Fibroblast of skin of abdomen (primary cell): ENCODE measurements around the gene BIRC5.
A peak's percentile ranks its signal among the peaks of the same experiment; 100 is the strongest.
"Not testable (repeated sequence)": the region's sequence is repeated elsewhere in the genome, so short reads cannot be mapped to it uniquely, and the experiment has no call there.

Experiments
- DNase-seq: peaks from one replicate; pipeline ENCODE4 v3.0.0-alpha.2; 2013

The BIRC5 gene

GRCh38 chr17:78240839-78241238, 26.8 kb downstream of the BIRC5 start:
- no peak for DNase-seq

GRCh38 chr17:78241277-78242023, 27.4 kb downstream of the BIRC5 start:
- peak; percentile 35 for DNase-seq

GRCh38 chr17:78242024-78242742, 28.1 kb downstream of the BIRC5 start:
- peak; percentile 49 for DNase-seq

- no peak for DNase-seq
These were observed 33.3 kb downstream of the BIRC5 start for GRCh38 chr17:78247304-78247703.

- no peak for DNase-seq
These were observed 34.2 kb downstream of the BIRC5 start for GRCh38 chr17:78248051-78248914.

GRCh38 chr17:78249074-78249817, 35.2 kb downstream of the BIRC5 start:
- no peak for DNase-seq

- no peak for DNase-seq
These were observed 36.1 kb downstream of the BIRC5 start for GRCh38 chr17:78249818-78250806.

- peak; percentile 80 for DNase-seq
These were observed 37.1 kb downstream of the BIRC5 start for GRCh38 chr17:78250891-78251772.

- DNase-seq = no peak
These were observed 37.7 kb downstream of the BIRC5 start for GRCh38 chr17:78251773-78252103.

- no peak for DNase-seq
These were observed 38.1 kb downstream of the BIRC5 start for GRCh38 chr17:78252111-78252634.

- no peak for DNase-seq
These were observed 38.9 kb downstream of the BIRC5 start for GRCh38 chr17:78252701-78253635.

- DNase-seq = not testable (repeated sequence)
These were observed 39.5 kb downstream of the BIRC5 start for GRCh38 chr17:78253636-78253945.

GRCh38 chr17:78253946-78254672, 40.1 kb downstream of the BIRC5 start:
- DNase-seq = peak; percentile 84

- no peak for DNase-seq
These were observed 41.1 kb downstream of the BIRC5 start for GRCh38 chr17:78255029-78255656.

GRCh38 chr17:78255953-78256706, 42.1 kb downstream of the BIRC5 start:
- DNase-seq = no peak

GRCh38 chr17:78256707-78257591, 42.9 kb downstream of the BIRC5 start:
- no peak for DNase-seq
